HG03135 (cell line): ENCODE measurements around the gene FBXL7.

Experiments
- ATAC-seq: cut with Tn5 transposase; IDR thresholded peaks from one replicate; pipeline ENCODE4 v1.9.1; 2021; ENCODE audit warnings: mild to moderate bottlenecking, moderate library complexity; ENCODE audit not compliant: unreplicated experiment

FBXL7 gene

DNA sequence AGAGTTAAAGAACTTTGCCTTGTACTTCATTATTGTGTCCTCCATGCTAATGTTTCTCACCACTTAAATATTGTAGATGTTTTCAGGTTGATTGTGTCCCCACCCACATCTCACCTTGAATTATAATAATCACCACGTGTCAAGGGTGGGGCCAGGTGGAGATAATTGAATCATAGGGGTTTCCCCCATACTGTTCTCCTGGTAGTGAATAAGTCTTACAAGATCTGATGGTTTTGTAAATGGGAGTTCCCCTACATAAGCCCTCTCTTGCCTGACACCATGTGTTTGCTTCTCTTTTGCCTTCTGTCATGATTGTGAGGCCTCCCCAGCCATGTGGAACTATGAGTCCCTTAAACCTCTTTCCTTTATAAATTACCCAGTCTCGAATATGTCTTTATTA is 248.3 kb downstream of the FBXL7 start:
- no peak for ATAC-seq

DNA sequence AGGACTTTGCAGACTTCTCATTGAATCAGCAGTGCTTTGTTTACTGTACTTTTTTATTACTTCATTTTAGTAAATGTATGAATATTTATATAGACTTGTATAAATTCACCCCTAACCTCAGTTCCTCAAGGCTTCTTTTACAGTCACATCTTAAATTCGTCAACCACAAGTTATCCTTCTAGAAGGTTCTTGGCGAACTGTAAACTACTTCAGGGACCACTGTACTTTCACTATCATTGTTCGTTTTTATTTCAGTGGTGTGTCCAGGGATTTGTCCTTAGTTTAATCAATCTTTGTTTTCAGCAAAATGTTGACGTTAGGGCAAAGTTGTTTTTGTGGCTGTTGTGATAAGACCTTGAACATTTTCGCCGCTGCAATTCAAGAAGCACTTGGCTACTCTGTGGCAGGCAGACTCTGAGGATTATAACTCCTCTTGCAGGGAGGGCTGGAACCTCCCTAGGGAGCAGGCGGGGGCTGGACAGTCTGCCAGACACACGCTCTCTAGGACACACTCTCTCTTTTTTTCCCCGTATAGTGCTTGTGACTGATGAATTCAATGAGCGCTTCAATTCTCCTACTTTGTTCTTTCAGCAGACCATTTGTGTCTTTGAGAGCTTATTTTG is 252.8 kb downstream of the FBXL7 start:
- no peak for ATAC-seq

DNA sequence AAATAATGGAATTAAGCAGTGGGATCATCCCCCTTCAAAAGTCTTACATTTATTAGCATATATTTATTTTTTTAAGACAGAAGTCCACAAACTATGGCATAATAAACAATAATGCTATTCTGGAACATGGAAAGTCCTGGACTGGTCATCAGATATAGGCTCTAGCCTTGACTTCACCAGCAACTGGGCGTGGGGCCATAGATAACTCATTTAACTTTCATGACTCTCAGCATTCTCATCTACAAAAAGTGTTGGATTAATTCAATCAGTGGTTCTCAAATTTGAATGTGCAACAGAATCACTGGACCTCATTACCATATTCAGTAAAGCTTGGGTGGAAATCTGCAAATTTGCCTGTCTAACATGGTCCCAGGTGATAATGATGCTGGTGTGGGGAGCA is 253.8 kb downstream of the FBXL7 start:
- no peak for ATAC-seq

DNA sequence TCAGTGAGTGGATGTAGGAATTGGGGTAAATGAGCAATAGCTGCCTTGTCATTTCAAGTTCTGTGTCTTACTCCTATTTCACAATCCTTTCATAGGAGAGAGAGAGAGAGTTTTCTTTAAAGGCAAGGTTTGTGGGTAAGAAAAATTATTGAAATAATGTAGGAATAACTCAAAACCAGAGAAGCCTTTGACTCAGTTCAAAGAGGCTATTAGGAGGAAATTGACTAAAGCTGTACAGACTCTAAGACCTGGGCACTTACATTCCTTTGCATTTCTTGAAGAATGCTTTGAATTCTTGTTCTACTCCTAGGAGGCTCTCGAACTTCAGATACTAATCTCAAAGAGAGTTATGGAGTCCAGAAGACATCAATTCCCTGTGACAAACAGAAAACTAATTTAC is 257.1 kb downstream of the FBXL7 start:
- ATAC-seq = no peak

DNA sequence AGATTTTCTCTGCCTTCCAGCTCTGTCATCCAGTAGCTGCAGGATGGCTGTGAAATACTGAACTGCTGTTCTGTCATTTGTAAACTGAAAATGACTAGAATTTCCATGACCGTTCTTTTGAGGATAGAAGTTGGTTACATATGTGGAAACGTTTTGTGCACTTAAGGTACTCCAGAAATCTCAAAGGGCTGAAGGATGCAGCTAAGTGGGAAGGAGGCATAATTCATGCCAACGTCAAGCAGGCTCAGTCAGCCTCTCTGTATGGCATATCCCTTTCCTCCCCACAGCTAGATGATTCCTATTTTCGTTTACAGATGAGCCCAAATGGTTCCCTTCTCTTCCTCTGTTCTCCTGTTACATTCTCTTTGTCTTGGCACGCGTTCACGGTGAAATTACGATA is 257.6 kb downstream of the FBXL7 start:
- ATAC-seq = no peak

DNA sequence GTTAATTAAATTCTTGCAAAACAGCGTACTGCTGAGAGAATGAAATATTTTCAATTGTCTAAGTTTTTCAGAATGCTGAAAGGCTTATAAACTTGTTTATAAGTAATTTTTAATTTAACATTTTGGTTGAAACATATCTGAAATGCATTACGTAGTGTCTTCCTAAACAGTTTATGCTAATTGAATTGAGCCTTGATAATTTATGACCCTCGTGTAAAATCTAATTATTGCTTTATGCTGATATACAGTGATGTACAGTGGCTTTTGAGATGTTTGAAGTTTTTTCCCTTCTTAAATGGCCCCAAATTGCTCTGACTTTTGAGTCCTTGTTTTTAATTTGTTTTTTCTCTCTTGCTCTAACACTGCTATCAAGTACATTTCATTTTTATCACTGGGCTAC is 262.7 kb downstream of the FBXL7 start:
- no peak for ATAC-seq

DNA sequence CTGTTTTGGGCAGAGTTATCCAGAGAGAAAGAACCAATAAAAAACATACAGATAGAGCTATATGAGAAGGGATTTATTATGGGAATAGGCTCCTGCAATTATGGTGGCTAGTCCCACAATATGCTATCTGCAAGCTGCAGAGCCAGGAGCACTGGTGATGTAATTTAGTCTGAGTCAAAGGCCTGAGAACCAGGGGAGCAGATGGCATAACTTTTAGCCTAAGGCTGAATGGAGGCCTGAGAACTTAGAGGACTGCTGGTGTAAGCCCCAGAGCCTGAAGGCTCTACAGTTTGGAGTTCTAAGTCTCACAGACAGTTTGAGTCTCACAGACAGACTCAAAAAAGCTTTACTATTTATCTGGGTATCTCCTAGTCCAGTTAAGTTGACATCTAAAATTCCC is 263.8 kb downstream of the FBXL7 start:
- ATAC-seq = no peak

DNA sequence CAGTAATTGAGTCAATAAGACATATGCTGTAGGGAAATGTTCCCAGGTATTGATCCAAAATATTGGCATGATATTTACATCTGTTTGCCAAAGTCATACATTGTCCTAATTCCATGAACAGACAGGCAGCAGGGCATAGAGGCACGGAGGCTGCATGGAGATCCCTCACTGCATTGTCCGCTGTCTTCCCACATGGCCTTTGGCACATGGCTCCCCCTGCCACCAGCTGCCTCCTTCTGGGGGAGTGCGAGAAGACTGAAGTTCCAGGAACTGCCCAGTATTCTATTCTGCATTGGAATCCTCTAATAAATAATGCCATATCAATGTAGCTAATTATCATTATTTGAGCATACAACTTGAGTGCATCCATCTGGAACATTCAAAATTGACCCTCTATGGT is 269.0 kb downstream of the FBXL7 start:
- no peak for ATAC-seq

DNA sequence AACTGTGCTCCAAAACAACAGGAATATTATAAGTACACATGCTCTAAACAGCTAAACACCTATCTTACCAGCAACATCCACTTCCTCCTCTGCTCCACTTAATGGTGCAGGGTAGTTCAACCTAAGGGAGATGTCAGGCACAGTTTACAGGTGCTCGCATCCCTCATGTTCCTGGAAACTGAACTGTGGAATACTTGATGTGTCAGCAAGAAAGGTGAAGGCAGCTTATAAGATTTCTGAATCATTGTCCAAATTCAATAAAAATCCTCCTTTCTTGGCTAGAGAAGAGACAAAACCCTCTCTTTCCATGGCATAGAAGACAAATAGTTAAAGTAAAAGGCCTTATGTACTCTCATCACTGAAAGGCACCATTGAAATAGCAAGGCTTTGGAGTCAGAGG is 272.2 kb downstream of the FBXL7 start:
- no peak for ATAC-seq

DNA sequence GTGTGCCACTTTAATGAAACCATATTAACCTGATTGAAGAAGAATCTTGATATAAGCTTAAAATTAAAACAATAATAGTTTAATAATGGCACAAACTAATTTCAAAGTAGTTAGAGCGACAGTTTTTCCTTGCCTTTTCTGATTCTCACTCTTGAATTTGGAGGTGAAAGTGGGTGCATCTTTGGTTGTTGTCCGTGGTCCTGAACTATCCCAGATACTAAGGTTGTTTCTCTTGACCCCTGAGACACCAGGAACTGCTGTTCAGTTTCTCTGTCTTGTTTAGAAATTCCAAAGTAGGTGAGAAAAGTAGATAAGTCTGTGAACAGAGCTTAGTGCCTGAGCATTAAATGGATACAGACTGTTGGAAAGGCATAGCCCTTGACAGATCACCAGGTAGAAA is 274.7 kb downstream of the FBXL7 start:
- no peak for ATAC-seq

DNA sequence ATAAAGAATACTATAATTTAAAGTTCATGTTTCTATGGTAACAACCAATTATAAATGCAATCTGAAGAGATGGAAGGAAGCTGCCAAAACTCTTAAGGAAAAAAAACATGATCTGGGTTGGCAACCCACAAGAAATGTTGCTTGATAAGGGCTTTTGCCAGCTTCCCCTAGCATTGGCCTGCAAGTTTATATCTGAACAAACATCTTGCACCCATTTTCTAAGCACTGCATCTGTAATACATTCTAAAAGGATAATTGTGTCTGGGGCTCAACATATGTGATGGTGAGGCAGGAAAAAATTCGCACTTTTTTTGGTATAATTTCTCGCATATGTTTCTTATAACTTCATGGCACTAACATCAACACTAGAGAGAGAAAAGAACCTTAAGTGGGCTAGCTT is 276.4 kb downstream of the FBXL7 start:
- no peak for ATAC-seq

DNA sequence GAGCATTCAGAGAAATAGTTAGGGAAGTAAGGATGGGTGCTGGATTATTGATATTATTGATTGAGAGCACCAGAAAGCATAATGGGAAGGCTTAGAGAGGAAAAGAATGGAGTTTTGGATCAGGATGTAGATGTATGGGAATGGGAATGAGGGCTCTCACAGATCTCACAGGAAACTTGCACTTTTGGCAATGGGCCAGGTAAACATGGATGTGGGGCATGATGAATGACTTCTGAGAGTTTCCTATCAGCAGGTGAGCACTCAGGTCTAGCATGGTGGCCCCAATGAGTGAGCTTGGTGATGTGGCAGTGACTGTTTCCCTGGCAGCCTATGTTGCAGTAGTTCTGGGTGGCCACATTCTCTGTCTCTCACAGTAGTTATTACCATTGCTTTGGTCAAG is 283.8 kb downstream of the FBXL7 start:
- no peak for ATAC-seq

DNA sequence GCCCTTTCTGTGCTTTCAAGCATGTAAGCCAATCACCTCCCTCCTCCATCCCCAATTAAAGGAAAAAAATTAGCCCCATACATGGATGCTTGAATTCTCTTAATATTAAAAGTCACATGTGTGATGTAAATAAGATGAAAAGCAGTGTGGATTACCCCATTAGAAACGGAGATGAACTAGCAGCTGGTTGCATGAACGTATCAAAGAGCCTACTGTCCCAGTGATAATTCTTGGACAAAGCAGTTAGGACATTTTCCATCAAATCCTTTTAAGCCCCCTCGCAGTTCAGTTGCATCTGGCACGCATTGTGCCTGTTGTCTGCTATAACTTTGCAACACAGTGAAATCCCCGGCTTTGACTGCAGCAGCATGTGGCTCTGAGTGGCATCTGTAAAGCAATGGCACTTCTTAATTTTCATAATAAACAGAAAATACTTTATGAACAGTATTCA is 285.6 kb downstream of the FBXL7 start:
- ATAC-seq = no peak

DNA sequence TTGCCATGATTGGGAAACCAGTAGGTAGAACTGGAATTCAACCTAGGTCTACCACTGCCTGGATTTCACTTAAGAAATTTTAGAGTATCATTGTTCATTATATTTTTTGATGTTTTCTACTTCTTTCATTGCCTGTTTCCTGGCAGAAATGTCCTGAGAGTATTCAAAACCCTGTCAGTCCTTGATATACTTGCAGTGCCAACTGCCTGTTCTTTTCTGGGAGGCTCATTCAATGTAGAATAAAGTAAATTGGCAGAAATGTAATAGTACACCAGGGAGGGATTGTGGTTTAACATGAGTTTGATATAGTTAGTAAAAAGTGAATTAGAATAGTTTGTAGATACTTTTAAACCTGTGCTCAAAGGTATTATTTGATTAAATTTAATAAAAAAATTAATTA is 286.3 kb downstream of the FBXL7 start:
- ATAC-seq = no peak

DNA sequence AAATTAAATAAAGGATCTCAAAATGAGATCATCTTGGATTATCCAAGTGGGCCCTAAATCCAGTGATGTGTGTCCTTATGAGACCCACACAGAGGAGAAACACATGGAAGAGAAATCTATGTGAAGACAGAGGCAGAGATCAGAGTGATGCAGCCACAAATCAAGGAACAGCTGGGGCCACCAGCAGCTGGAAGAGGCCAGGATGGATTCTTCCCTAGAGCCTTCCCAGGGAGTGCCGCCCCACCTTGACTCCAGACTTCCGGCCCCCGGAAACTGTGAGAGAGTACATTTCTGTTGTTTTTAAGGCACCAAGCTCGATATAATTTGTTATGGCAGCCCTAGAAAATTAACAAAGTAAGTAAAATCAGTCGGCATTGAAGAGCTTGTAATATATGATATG is 286.9 kb downstream of the FBXL7 start:
- ATAC-seq = no peak

DNA sequence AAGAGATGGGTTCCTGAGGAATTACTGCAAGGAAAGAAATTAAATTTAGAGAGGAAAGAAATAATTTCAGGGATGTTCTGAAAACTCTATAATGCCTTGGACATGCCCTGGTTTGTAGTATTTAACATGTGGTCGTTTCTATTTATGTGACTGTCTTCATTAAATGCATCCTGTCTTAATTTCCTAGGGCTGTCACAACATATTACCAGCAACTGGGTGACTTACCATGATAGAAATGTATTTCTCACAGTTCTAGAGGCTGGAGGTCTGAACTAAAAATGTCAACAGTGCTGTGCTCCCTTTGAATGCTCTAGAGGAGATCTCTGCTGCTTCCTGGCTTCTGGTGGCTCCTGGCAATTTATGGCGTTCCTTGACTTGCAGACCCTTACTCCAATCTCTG is 287.7 kb downstream of the FBXL7 start:
- no peak for ATAC-seq

DNA sequence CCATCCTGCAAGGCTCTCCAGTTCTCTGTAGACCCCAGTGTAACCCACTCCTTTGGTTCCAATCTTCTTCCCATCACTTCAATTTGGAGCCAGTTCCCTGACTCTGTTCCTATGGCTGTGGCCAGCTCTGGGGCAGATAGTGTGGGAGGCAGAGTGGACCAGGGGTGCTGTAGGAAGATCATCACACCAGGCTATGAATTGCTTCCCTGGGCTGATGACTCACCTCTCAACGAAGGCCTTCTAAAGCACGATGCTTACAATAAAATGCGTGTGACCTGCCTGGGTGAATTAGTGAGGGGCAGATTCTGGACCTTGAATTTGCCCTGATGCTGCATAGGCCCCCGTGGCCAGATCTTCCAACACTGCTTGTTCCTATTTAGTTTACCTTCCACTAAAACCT is 289.7 kb downstream of the FBXL7 start:
- ATAC-seq = no peak

DNA sequence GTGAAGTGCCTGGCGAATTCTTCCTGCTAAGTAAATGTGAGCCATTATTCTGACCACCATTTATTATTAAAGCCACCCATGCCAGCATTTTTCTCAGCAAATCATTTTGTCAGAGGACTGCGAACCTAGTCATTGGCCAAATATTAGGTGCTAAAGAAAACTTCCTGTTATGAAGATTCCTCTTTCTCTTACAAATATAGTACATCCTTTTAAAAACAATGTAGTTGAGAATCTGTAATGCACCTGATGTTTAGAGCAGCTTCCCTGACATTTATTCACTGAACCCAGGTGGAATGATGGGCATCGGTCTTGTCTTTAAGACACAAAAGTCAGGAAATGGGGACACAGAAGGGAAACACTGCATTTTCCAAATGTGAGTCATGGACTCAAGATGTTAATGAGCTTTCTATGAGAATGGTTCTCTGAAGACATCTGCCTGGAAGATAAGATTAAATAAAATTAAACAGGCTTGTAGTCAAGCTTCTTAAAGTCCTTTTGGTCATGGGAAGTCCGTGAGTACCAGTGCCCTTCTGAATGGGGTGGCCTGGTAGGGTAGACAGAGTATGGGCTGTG is 290.6 kb downstream of the FBXL7 start:
- ATAC-seq = no peak

DNA sequence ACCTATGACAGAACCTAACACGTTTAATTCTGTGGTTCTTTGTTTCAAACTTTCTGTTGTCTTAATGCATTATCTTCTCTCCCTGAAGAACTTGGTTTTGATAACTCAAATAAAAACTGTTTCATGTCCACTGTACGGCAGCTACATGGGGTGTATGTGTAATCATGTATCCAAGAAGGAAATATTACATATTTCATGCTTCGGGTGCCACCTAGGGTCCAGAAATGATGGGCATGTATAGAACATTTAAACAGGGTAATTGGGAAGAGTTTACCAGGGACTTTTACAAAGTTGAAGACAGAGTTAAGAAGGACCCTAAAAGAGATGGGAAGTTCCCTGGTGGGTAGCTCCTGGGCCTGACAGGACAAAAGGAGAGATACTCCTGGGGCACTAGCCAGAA is 291.3 kb downstream of the FBXL7 start:
- ATAC-seq = no peak

DNA sequence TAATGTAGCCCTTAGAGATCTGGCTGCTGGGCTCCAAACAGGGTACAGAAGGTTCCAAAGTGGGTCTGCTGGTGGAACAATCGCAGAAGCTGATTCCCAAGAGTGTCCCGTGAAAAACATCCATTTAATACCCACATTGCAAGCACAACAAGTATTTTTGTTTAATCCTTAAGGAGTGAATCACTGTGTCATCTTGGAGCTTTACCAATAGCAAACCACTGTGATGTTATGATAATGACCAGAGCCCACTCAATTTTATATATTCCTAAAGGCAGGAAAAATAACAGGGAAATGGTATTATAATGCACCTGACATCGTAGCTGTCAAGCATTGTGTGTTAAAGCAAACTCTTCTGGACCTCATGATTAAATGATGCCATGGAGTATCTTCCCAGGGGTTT is 291.9 kb downstream of the FBXL7 start:
- no peak for ATAC-seq

DNA sequence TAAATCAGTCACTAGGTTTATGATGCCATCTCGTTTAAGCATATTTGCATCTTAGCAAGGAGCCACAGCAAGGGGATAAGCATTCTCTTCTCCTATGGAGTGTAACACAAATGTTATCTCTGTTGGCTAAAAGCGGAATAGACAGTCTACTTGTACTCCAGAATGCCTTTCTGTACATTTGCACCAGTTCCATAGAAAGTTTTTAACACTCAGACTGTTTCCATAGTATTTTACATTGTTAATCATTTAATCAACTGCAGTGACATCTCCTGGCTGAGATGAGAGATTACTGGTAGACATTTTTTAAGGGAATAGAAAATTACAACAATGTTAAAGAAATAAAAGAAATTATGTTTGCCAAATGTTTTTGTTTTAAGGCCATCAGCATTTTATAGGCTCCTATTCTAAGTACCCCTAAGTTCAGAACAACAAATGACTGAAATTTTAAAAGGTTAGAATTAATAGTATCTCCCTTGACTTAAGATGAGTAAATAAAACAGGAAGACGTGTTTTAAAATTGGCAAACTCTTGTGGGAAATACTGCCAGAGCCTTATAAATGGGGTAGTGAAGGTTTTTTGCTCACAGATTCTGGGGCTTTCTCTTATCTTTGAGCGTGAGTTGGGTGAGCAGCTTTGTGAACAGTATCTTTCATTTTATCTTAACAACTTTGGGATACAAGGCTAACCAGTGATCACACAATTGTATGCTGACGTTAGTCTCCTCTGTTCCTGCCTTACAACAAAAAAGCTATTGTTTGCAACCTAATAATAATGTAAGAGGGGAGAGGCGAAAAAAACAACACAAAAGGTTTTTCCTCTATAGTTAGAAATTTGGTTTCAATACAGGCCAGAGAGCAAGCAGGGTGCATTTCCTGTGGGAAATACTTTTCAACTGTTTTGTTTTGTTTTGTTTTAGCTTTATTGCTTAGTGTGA is 294.3 kb downstream of the FBXL7 start:
- no peak for ATAC-seq

DNA sequence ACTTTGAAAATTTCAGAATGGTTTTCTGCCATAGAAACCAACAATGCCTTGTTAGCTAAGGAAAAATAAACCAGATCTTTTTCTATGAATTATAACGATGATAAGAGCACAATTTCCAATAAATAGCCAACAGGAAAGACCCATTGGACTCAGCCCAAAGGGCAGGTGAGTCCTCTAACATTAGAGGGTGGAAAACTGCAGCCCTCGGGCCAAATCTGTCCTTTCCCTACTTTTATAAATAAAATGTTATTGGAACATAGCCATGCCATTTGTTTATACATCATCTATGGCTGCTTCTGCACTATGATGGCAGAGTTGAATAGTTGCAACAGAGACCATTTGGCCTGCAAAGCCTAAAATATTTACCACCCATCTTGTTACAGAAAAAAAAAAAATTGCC is 296.1 kb downstream of the FBXL7 start:
- ATAC-seq = no peak
